SH-SY5Y (cell line): ENCODE data around the gene VGF.

Source experiments
- GATA2 ChIP-seq: IDR thresholded peaks from 2 replicates; pipeline ENCODE4 v1.6.1; 2011; ENCODE audit warnings: mild to moderate bottlenecking, low read depth, low read length
- GATA3 ChIP-seq: IDR thresholded peaks from 2 replicates; pipeline ENCODE4 v1.6.1; 2011; ENCODE audit warnings: low read depth, mild to moderate bottlenecking, low read length, moderate library complexity

Gene VGF

GRCh38 chr7:101165075-101165957 is at the start of gene VGF:
VGF (minus strand) TSS chr7:101165569; CDS start chr7:101164843, 726 bp downstream.
- TF ChIP-seq GATA3 (no peak), GATA2 (no peak)

GRCh38 chr7:101212014-101212413 is 46.6 kb upstream of the VGF start:
- TF ChIP-seq GATA2 (no peak), GATA3 (no peak)

GRCh38 chr7:101211501-101211900 is 46.1 kb upstream of the VGF start:
- TF ChIP-seq GATA3 (no peak), GATA2 (no peak)

DNA sequence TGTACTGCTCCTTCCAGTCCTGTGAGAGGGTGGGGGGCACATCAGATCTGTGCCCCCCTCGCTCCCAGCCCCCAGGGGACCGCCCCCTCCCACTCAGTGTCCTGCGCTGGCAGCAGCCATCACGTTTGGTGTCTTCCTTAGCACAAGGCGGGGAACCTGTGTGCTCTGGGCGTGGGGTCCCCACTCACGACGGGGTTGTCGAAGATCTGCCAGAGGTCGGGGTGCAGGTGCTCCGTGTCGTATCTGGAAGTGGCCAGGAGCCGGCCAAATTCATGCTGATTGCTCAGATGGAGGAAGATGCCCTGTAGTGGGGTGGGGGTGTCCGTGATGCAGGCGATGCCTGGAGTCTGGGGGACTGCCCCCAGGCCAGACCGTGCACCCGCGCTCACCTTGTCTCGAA is 44.8 kb upstream of the VGF start:
- TF ChIP-seq GATA2 = no peak
- no peak for TF ChIP-seq GATA3

- TF ChIP-seq GATA2 = no peak
- TF ChIP-seq GATA3 = no peak
Measured at GRCh38 chr7:101208794-101209193, 43.4 kb upstream of the VGF start.

GRCh38 chr7:101207459-101207858 is 42.1 kb upstream of the VGF start:
- TF ChIP-seq GATA2 = no peak
- no peak for TF ChIP-seq GATA3

DNA sequence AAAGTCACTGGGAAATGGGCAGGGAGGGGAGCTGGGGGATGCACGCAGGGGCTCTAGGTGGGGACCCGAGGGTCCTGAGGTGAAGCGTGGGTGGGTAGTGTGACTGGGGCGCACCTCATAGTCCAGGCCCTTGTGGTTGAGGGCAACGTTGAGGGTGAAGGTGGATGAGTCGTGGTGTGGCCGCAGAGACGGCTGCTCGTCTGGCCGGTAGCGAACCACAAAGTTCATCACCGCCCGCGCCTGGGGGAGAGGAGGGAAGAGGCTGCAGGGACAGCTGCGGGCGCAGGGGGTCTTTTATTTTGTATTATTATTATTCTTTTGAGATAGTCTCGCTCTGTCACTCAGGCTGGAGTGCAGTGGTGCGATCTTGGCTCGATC is 41.3 kb upstream of the VGF start:
- no peak for TF ChIP-seq GATA2
- TF ChIP-seq GATA3 = no peak

- TF ChIP-seq GATA2 (no peak), GATA3 (no peak)
Measured at GRCh38 chr7:101205901-101206664, 40.7 kb upstream of the VGF start.

DNA sequence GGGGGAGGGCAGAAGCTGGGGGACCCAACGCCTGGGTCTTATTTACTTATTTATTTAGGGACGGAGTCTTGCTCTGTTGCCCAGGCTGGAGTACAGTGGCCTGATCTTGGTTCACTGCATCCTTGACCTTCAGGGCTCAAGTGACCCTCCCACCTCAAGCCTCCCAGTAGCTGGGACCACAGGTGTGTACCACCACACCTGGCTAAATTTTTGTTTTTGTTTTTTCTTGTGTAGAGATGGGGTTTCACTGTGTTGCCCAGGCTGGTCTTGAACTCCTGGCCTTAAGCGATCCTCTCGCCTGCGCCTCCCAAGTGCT is 37.2 kb upstream of the VGF start:
- TF ChIP-seq GATA2 = no peak
- no peak for TF ChIP-seq GATA3

DNA sequence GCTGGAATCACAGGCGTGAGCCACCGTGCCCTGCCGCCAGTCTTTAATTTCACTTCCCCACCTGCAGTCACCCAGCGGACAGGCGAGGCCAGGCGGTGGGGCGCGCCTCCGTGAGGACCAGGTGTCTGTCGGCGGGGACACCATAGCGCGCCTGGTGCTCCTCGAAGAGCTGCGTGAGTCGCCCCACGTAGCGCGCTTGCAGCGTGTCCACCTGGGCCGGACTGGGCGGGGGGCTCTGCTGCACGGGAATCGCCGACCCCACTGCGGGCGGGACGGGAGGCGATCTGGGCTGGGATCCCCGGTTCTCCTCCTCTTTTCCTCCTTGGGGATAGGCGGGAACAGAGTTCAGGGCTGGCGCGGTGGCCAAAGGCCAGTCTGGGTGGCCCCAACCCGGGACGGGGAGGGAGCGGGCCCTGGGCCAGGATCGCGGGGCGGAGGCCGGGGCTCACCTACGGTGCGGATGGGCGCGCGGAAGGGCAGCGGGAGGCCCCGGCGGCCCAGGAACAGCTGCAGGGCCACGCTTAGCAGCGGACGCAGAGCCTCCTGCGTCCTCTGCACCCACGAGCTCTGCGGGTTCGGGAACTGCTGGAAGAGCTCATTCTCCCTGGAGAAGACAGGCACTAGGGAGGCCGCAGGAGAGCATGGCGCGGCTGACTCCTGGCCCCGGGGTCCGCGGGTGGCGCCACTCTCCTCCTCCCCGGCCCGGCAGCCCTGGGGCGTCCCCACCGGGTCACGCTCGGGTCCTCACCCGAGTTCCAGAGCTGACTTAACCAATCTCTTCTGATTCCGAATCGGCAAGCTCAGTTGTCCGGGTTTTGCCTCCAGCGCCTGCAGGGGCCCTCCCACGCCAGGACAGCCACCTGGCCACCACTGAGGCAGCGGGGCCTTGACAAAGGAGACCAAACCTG is 36.6 kb upstream of the VGF start:
- TF ChIP-seq GATA2 (no peak), GATA3 (no peak)

DNA sequence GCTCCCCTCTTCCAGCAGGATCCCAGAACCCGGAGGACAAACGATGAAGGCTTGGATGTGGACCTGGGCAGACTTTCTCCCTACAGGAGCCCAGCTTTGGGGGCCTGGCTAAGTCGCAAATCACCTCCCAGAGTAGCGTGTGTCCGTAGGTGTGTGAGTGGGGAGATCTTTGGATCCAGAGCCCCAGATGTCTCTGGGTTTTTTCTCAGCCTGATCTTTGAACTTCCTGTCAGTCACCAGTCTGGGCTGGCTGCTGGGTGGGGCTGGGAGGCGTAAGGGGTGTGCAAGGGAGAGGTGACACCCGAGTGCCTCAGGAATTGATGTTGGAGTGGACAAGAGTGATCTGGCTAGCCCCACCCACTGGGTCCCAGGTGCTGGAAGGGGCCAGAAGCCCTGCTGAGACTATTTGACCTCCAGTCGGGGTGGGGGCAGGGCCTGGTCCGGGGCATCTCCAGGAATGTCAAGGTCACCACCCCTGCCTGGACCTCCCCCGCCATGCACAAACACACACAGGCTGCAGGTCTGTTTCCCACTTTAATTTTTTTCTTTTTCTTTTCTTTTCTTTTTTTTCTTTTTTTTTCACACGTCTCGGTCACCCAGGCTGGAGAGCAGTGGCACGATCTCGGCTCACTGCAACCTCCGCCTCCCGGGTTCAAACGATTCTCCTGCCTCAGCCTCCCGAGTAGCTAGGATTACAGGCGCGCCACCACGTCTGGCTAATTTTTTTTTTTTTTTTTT is 35.7 kb upstream of the VGF start, which contains the start of gene MOGAT3:
Gene MOGAT3, minus strand, starts transcription at position 175 of the 738 bp plus-strand sequence. CDS start 182 bp downstream, outside the sequence.
- no peak for TF ChIP-seq GATA2
- no peak for TF ChIP-seq GATA3

DNA sequence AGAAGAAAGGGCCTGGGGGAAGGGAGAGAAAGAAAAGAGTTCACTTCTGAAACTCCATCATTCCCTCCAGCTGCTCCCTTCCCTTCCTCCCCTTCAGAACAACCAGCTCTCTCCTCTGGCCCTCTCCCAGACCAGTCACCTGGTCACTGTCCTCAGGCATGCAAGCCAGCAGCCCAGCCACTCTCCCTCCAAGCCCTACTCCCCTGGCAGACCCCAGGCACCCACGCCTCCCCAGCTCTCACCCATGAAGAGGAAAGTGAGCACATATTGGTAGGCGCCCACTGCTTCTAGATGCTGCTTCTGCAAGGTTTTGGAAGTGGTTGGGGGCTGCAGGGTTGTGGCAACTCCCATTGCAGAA is 35.1 kb upstream of the VGF start:
- TF ChIP-seq GATA2 (no peak), GATA3 (no peak)

DNA sequence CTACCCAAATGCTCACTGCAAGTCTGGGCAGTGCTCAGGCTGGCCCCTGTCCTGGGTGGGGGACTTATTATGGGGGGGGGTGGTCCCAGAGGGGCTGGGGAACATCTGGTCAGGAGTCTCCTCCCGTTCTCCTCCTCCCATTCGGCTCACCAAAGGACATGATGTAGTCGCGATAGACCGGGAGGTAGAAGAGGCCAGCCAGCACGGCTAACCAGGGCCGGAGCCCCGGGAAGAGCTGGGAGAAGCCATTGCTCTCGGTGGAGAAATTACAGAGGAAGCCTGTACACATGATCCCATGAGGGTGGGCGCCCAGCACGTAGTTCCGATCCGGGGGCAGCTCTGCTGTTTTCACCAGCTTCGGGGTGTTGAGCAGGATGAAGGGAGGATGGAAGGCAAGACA is 33.1 kb upstream of the VGF start:
- TF ChIP-seq GATA2 (no peak), GATA3 (no peak)

DNA sequence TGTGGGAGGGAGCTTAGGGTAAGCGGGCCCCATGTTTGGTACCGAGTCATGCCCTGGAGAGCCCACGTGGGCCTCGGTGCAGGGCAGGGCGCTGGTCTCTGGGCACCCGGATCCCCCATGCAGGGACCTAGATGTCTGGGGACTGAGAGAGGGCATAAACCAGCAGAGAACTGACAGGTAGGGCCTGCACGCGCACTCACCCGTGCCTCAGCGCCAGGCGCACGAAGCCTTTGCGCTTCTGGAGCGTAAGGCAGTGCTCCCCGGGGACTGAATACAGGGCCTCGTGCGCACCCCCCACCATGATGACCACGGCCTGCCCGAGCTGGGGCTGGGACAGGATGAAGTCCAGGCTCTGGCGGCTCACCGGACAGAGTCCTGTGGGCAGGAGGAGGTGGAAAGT is 32.6 kb upstream of the VGF start:
- TF ChIP-seq GATA3 = no peak
- TF ChIP-seq GATA2 = no peak
